GM12865 (cell line): ENCODE results near the gene KLHL21.

Experiments
- DNase-seq: peaks from one replicate; pipeline ENCODE4 v3.0.0; 2010; ENCODE audit warnings: low read depth
- H3K4me3 ChIP-seq: 2 replicates; pipeline ENCODE4 v1.5.1; 2011; ENCODE audit warnings: mild to moderate bottlenecking, low read depth, low read length, control low read depth
- CTCF ChIP-seq: IDR thresholded peaks from 2 replicates; pipeline ENCODE4 v1.5.1; 2011; ENCODE audit warnings: low read length, control low read depth, low read depth, inconsistent platforms; ENCODE audit not compliant: insufficient read depth; ENCODE audit errors: missing control alignments

KLHL21 gene

GRCh38 chr1:6624710-6625583, 22.3 kb upstream of the KLHL21 start, which contains the start of gene THAP3:
Gene THAP3, plus strand, starts transcription at chr1:6624868. Its CDS starts 351 bp downstream, at chr1:6625219.
- TF ChIP-seq CTCF, result peak; percentile 20
- peak within 1 kb of the TSS; percentile 82 for H3K4me3 ChIP-seq
- DNase-seq, result peak; percentile 92

GRCh38 chr1:6623269-6623965, 20.7 kb upstream of the KLHL21 start:
- no peak for TF ChIP-seq CTCF
- DNase-seq, result no peak
- H3K4me3 ChIP-seq, result no peak overlapping the region

- no peak overlapping the region for H3K4me3 ChIP-seq
- DNase-seq, result no peak
- TF ChIP-seq CTCF, result no peak
Measured at GRCh38 chr1:6622396-6623152, 19.9 kb upstream of the KLHL21 start.

GRCh38 chr1:6621429-6622391, 19.0 kb upstream of the KLHL21 start:
- DNase-seq, result no peak
- TF ChIP-seq CTCF, result no peak
- H3K4me3 ChIP-seq, result no peak overlapping the region

GRCh38 chr1:6619045-6619444, 16.4 kb upstream of the KLHL21 start:
- DNase-seq, result no peak
- no peak for TF ChIP-seq CTCF
- H3K4me3 ChIP-seq, result no peak overlapping the region
